ENCODE results near the gene H1-8. TPM values are rescaled to one million over a fixed set of nuclear protein-coding genes. Genes with fewer than 3 reads are reported as not detected.

Gene H1-8
- total RNA-seq, 1 experiment from 2014 or later: not detected

GRCh38 chr3:129530821-129531220, 12.2 kb upstream of the H1-8 start:
- H3K27me3 ChIP-seq (ENCODE audit: low read length): no peaks in the 10 kb centered on the region
- no peak overlapping the region for H3K4me3 ChIP-seq (ENCODE audit: low read length)
- intact Hi-C loops (cut with micrococcal nuclease): no loop called here
- no peak overlapping the region for H3K4me2 ChIP-seq (ENCODE audit: low read length)
- H4K20me1 ChIP-seq (ENCODE audit: low read length): no peaks in the 10 kb centered on the region
- H3K36me3 ChIP-seq (ENCODE audit: low read depth, low read length): no peaks in the 10 kb centered on the region
- ATAC-seq (no peak), DNase-seq (no peak)
- no peaks in the 10 kb centered on the region for H3K4me1 ChIP-seq (ENCODE audit: insufficient read depth, low read length)
- H3K9ac ChIP-seq (ENCODE audit: low read length): no peak overlapping the region
- no peaks in the 10 kb centered on the region for H3K9me3 ChIP-seq (ENCODE audit: low read length)
- no peak overlapping the region for H2AFZ ChIP-seq (ENCODE audit: low read length)
- ChIA-PET CTCF (no interaction called here), POLR2A (ENCODE audit: unreplicated experiment) (no interaction called here)
- no peaks in the 10 kb centered on the region for H3K9me2 ChIP-seq (replicated peaks; ENCODE audit: low read length)
- no TSS peak for BruUV-seq (replicated peaks)
- no peaks in the 10 kb centered on the region for H3F3A ChIP-seq (ENCODE audit: low read length, unreplicated experiment)
- H3K27ac ChIP-seq (ENCODE audit: low read length): no peak overlapping the region
- H3K79me2 ChIP-seq (ENCODE audit: low read length): no peaks in the 10 kb centered on the region
- TF ChIP-seq EZH2 (IDR thresholded peaks at IDR 0.05; ENCODE audit: low read length, unreplicated experiment): no peak
- no peak for TF ChIP-seq CTCF (conservative IDR thresholded peaks at IDR 0.05; ENCODE audit: low read depth, low read length)
- no peak for TF ChIP-seq EZH2phosphoT487 (IDR thresholded peaks at IDR 0.05; ENCODE audit: borderline replicate concordance, low read length)

- Histone ChIP-seq H3K79me2 (ENCODE audit: low read length) (no peaks in the 10 kb centered on the region), H3K4me2 (ENCODE audit: low read length) (no peak overlapping the region), H3K9me2 (replicated peaks; ENCODE audit: low read length) (no peaks in the 10 kb centered on the region), H3K9me3 (ENCODE audit: low read length) (no peaks in the 10 kb centered on the region), H3K4me3 (ENCODE audit: low read length) (no peak overlapping the region), H3K27ac (ENCODE audit: low read length) (no peak overlapping the region), H2AFZ (ENCODE audit: low read length) (no peak overlapping the region), H3K4me1 (ENCODE audit: insufficient read depth, low read length) (no peaks in the 10 kb centered on the region), H4K20me1 (ENCODE audit: low read length) (no peaks in the 10 kb centered on the region), H3K36me3 (ENCODE audit: low read depth, low read length) (no peaks in the 10 kb centered on the region), H3F3A (ENCODE audit: low read length, unreplicated experiment) (no peaks in the 10 kb centered on the region), H3K9ac (ENCODE audit: low read length) (no peak overlapping the region), H3K27me3 (ENCODE audit: low read length) (no peaks in the 10 kb centered on the region)
- TF ChIP-seq EZH2 (IDR thresholded peaks at IDR 0.05; ENCODE audit: low read length, unreplicated experiment) (no peak), EZH2phosphoT487 (IDR thresholded peaks at IDR 0.05; ENCODE audit: borderline replicate concordance, low read length) (no peak)
- BruUV-seq (replicated peaks): no TSS peak
- POLR2A ChIA-PET (ENCODE audit: unreplicated experiment): no interaction called here
- intact Hi-C loops (cut with micrococcal nuclease): no loop called here
- DNase-seq (no peak), ATAC-seq (no peak)
- CTCF ChIA-PET: no interaction called here
Observed at GRCh38 chr3:129531699-129532098, 11.3 kb upstream of the H1-8 start.

- no peaks in the 10 kb centered on the region for H4K20me1 ChIP-seq (ENCODE audit: low read length)
- H3K9ac ChIP-seq (ENCODE audit: low read length): no peak overlapping the region
- H3K27me3 ChIP-seq (ENCODE audit: low read length): no peaks in the 10 kb centered on the region
- no peaks in the 10 kb centered on the region for H3K9me3 ChIP-seq (ENCODE audit: low read length)
- DNase-seq: no peak
- no peak overlapping the region for H2AFZ ChIP-seq (ENCODE audit: low read length)
- TF ChIP-seq EZH2 (IDR thresholded peaks at IDR 0.05; ENCODE audit: low read length, unreplicated experiment) (no peak), EZH2phosphoT487 (IDR thresholded peaks at IDR 0.05; ENCODE audit: borderline replicate concordance, low read length) (no peak), CTCF (conservative IDR thresholded peaks at IDR 0.05; ENCODE audit: low read depth, low read length) (no peak)
- intact Hi-C loops (cut with micrococcal nuclease): no loop called here
- H3K9me2 ChIP-seq (replicated peaks; ENCODE audit: low read length): no peaks in the 10 kb centered on the region
- H3K4me3 ChIP-seq (ENCODE audit: low read length): no peak overlapping the region
- POLR2A ChIA-PET (ENCODE audit: unreplicated experiment): no interaction called here
- BruUV-seq (replicated peaks): no TSS peak
- no peaks in the 10 kb centered on the region for H3F3A ChIP-seq (ENCODE audit: low read length, unreplicated experiment)
- no peak overlapping the region for H3K4me2 ChIP-seq (ENCODE audit: low read length)
- H3K79me2 ChIP-seq (ENCODE audit: low read length): no peaks in the 10 kb centered on the region
- no peaks in the 10 kb centered on the region for H3K4me1 ChIP-seq (ENCODE audit: insufficient read depth, low read length)
- ATAC-seq: no peak
- H3K27ac ChIP-seq (ENCODE audit: low read length): no peak overlapping the region
- CTCF ChIA-PET: no interaction called here
- H3K36me3 ChIP-seq (ENCODE audit: low read depth, low read length): no peaks in the 10 kb centered on the region
Observed at GRCh38 chr3:129532261-129532660, 10.7 kb upstream of the H1-8 start.

Data from PC-3 (cell line).